IMR-90 (cell line): ENCODE data around the gene DGKG. TPM values are rescaled to one million over a fixed set of nuclear protein-coding genes. Genes with fewer than 3 reads are reported as not detected.

Experiments used
- ATAC-seq: fragments of 200-7000 bp; cut with Tn5 transposase; 2 replicates; pipeline ENCODE4 v1.9.1; 2020; ENCODE audit warnings: low read depth, mild to moderate bottlenecking, moderate library complexity
- BruUV-seq: library from RNA; stranded (reverse); fragments of 400-500 nt; replicated peaks from 2 replicates; lab custom pipeline; 2021; lab: Mats Ljungman, UMichigan
- CTCF ChIA-PET: fragments of 300-600 bp; formaldehyde crosslinking; extraction: SDS; loops from one replicate; lab custom pipeline; 2021; ENCODE audit warnings: antibody characterized with exemption; lab: Yijun Ruan, JAX
- POLR2A ChIA-PET: fragments of 300-600 bp; sonication (Branson Sonifier 250); formaldehyde crosslinking; loops from one replicate; lab custom pipeline; 2022; ENCODE audit warnings: antibody characterized with exemption; ENCODE audit not compliant: unreplicated experiment; lab: Charles Lee
- DNase-seq: peaks from one replicate; pipeline ENCODE4 v3.0.0; 2013
- H2AFZ ChIP-seq: replicated peaks from 2 replicates; pipeline ENCODE3; 2013; ENCODE audit warnings: low read length, mild to moderate bottlenecking; ENCODE audit not compliant: poor library complexity
- H2AK5ac ChIP-seq: 2 replicates; pipeline ENCODE4 v1.6.1; 2013; ENCODE audit warnings: low read depth, low read length, inconsistent platforms
- H2AK9ac ChIP-seq: replicated peaks from 2 replicates; pipeline ENCODE3; 2013; ENCODE audit warnings: mild to moderate bottlenecking, low read depth, low read length, moderate library complexity; ENCODE audit not compliant: poor library complexity
- H2BK120ac ChIP-seq: 2 replicates; pipeline ENCODE4 v1.6.1; 2013; ENCODE audit warnings: low read depth, low read length, inconsistent platforms
- H2BK15ac ChIP-seq: 3 replicates; pipeline ENCODE4 v1.6.1; 2013; ENCODE audit warnings: low read depth, low read length, inconsistent platforms
- H2BK20ac ChIP-seq: 2 replicates; pipeline ENCODE4 v1.6.1; 2013; ENCODE audit warnings: low read depth, mild to moderate bottlenecking, inconsistent platforms, low read length, moderate library complexity
- H2BK5ac ChIP-seq: 2 replicates; pipeline ENCODE4 v1.6.1; 2013; ENCODE audit warnings: mild to moderate bottlenecking, low read depth, low read length, inconsistent platforms; ENCODE audit not compliant: poor library complexity, severe bottlenecking
- H3K14ac ChIP-seq: replicated peaks from 2 replicates; pipeline ENCODE4 v1.6.1; 2013; ENCODE audit warnings: low read depth, low read length, inconsistent platforms
- H3K18ac ChIP-seq: 2 replicates; pipeline ENCODE4 v1.6.1; 2013; ENCODE audit warnings: low read depth, low read length, control low read depth
- H3K23ac ChIP-seq: 2 replicates; pipeline ENCODE4 v1.6.1; 2013; ENCODE audit warnings: low read depth, low read length, inconsistent platforms
- H3K27ac ChIP-seq: 2 replicates; pipeline ENCODE4 v1.5.1; 2013; ENCODE audit warnings: mild to moderate bottlenecking, control low read depth, low read length; ENCODE audit not compliant: insufficient read depth
- H3K27me3 ChIP-seq: 2 replicates; pipeline ENCODE4 v1.6.1; 2013; ENCODE audit warnings: low read length; ENCODE audit not compliant: control insufficient read depth, insufficient read depth
- H3K36me3 ChIP-seq: 2 replicates; pipeline ENCODE4 v1.6.1; 2013; ENCODE audit warnings: low read length, mixed read lengths; ENCODE audit not compliant: control insufficient read depth, insufficient read depth
- H3K4ac ChIP-seq: 2 replicates; pipeline ENCODE4 v1.6.1; 2013; ENCODE audit warnings: low read depth, low read length, inconsistent platforms
- H3K4me1 ChIP-seq: 2 replicates; pipeline ENCODE4 v1.6.1; 2013; ENCODE audit warnings: low read length, mixed read lengths; ENCODE audit not compliant: control insufficient read depth, insufficient read depth
- H3K4me2 ChIP-seq: 2 replicates; pipeline ENCODE4 v1.6.1; 2013; ENCODE audit warnings: low read depth, mild to moderate bottlenecking, control low read depth, low read length, moderate library complexity
- H3K4me3 ChIP-seq: 2 replicates; pipeline ENCODE4 v1.5.1; 2013; ENCODE audit warnings: low read depth, mild to moderate bottlenecking, control low read depth, low read length, moderate library complexity; ENCODE audit not compliant: insufficient read depth
- H3K56ac ChIP-seq: 2 replicates; pipeline ENCODE4 v1.6.1; 2013; ENCODE audit warnings: low read length, inconsistent platforms; ENCODE audit not compliant: insufficient read depth; ENCODE audit errors: extremely low read depth
- H3K79me1 ChIP-seq, 2 experiments: 2 replicates each; pipeline ENCODE4 v1.6.1; 2013; ENCODE audit warnings: low read length in 2 of 2, inconsistent platforms in 1 of 2, low read depth in 1 of 2
- H3K9ac ChIP-seq: 2 replicates; pipeline ENCODE4 v1.6.1; 2013; ENCODE audit warnings: low read depth, low read length, control low read depth
- H3K9me1 ChIP-seq: 2 replicates; pipeline ENCODE4 v1.6.1; 2013; ENCODE audit warnings: low read length, inconsistent platforms; ENCODE audit not compliant: insufficient read depth
- H3K9me3 ChIP-seq: 2 replicates; pipeline ENCODE4 v1.6.1; 2013; ENCODE audit warnings: low read length; ENCODE audit not compliant: control insufficient read depth, insufficient read depth
- H4K20me1 ChIP-seq: 2 replicates; pipeline ENCODE4 v1.6.1; 2013; ENCODE audit warnings: low read length, inconsistent platforms; ENCODE audit not compliant: insufficient read depth
- H4K5ac ChIP-seq: 2 replicates; pipeline ENCODE4 v1.6.1; 2013; ENCODE audit warnings: mild to moderate bottlenecking, low read depth, low read length, control low read depth
- H4K8ac ChIP-seq, 2 experiments: 2 replicates each; pipeline ENCODE4 v1.6.1; 2013; ENCODE audit warnings: low read depth in 2 of 2, low read length in 2 of 2, control low read depth in 1 of 2, inconsistent platforms in 1 of 2
- H4K91ac ChIP-seq: 2 replicates; pipeline ENCODE4 v1.6.1; 2013; ENCODE audit warnings: low read depth, low read length, inconsistent platforms; ENCODE audit not compliant: insufficient read depth
- BHLHE40 ChIP-seq: fragments of 150-350 bp; IDR thresholded peaks from 2 replicates; pipeline ENCODE4 v1.6.1; 2016; ENCODE audit warnings: mild to moderate bottlenecking, low read depth, low read length
- CEBPB ChIP-seq: IDR thresholded peaks from 2 replicates; pipeline ENCODE4 v1.6.1; 2012; ENCODE audit warnings: low read depth, low read length, improper control_type of control experiment
- CHD1 ChIP-seq: IDR thresholded peaks from 2 replicates; pipeline ENCODE4 v1.6.1; 2012; ENCODE audit warnings: low read depth, low read length, improper control_type of control experiment
- CTCF ChIP-seq: conservative IDR thresholded peaks from 2 replicates; pipeline ENCODE4 v1.5.1; 2012; ENCODE audit warnings: mild to moderate bottlenecking, low read depth, low read length, improper control_type of control experiment
- ELK1 ChIP-seq: fragments of 150-350 bp; IDR thresholded peaks from 2 replicates; pipeline ENCODE4 v1.6.1; 2016; ENCODE audit warnings: low read depth, mild to moderate bottlenecking, low read length, moderate library complexity, borderline replicate concordance
- FOS ChIP-seq: fragments of 150-350 bp; IDR thresholded peaks from 2 replicates; pipeline ENCODE4 v1.6.1; 2016; ENCODE audit warnings: low read depth, low read length
- MAFK ChIP-seq: IDR thresholded peaks from 2 replicates; pipeline ENCODE4 v1.6.1; 2012; ENCODE audit warnings: low read depth, low read length, improper control_type of control experiment
- MAZ ChIP-seq: IDR thresholded peaks from 2 replicates; pipeline ENCODE4 v1.6.1; 2012; ENCODE audit warnings: low read depth, mild to moderate bottlenecking, low read length, improper control_type of control experiment, moderate library complexity, borderline replicate concordance
- MXI1 ChIP-seq: IDR thresholded peaks from 2 replicates; pipeline ENCODE4 v1.6.1; 2012; ENCODE audit warnings: low read depth, mild to moderate bottlenecking, low read length, moderate library complexity, borderline replicate concordance
- NFE2L2 ChIP-seq: fragments of 150-350 bp; IDR thresholded peaks from 2 replicates; pipeline ENCODE4 v1.6.1; 2016; ENCODE audit warnings: low read depth, mild to moderate bottlenecking, low read length
- POLR2A ChIP-seq: IDR thresholded peaks from 2 replicates; pipeline ENCODE4 v1.6.1; 2012; ENCODE audit warnings: mild to moderate bottlenecking, low read depth, low read length
- RAD21 ChIP-seq: IDR thresholded peaks from 2 replicates; pipeline ENCODE4 v1.6.1; 2012; ENCODE audit warnings: low read length, improper control_type of control experiment
- RCOR1 ChIP-seq: IDR thresholded peaks from 2 replicates; pipeline ENCODE4 v1.6.1; 2012; ENCODE audit warnings: mild to moderate bottlenecking, low read length, improper control_type of control experiment; ENCODE audit not compliant: insufficient replicate concordance
- RFX5 ChIP-seq: IDR thresholded peaks from 2 replicates; pipeline ENCODE4 v1.8.0; 2012; ENCODE audit warnings: low read depth, mild to moderate bottlenecking, low read length, moderate library complexity
- SMC3 ChIP-seq: fragments of 150-350 bp; IDR thresholded peaks from 2 replicates; pipeline ENCODE4 v1.6.1; 2016; ENCODE audit warnings: low read depth, mild to moderate bottlenecking, antibody characterized with exemption, low read length, moderate library complexity
- USF2 ChIP-seq: fragments of 150-350 bp; IDR thresholded peaks from 2 replicates; pipeline ENCODE4 v1.6.1; 2017; ENCODE audit warnings: mild to moderate bottlenecking, antibody characterized with exemption, low read length, low read depth
- WGBS, 2 experiments: methylation state at CpG; one replicate each; pipeline versions ENCODE4 v1.1.5 to v1.1.7; 2013; ENCODE audit warnings: missing lambda C conversion rate in 2 of 2; ENCODE audit not compliant: insufficient read length in 1 of 2; ENCODE audit errors: extremely low coverage in 2 of 2; 5-methylcytosine and 5-hydroxymethylcytosine counted together
- dilution Hi-C: fragments of 300-500 bp; cut with HindIII; formaldehyde crosslinking; loops from one replicate; pipeline ENCODE4 v1.14.3; 2018; ENCODE audit warnings: low sequenced_read_pairs; ENCODE audit not compliant: unreplicated experiment
- in situ Hi-C: fragments of 300-500 bp; cut with MboI; formaldehyde crosslinking; loops from 3 replicates; pipeline ENCODE4 v1.14.3; 2019; ENCODE audit warnings: low sequenced_read_pairs, inconsistent platforms, mixed read lengths
- intact Hi-C: fragments of 100-400 bp; cut with micrococcal nuclease; formaldehyde crosslinking; loops from 2 replicates; pipeline ENCODE4 v1.10.0; 2022
- polyA plus RNA-seq, 3 experiments: library from polyadenylated mRNA; depleted of rRNA; stranded (reverse); fragments of >200 nt; gene quantifications; 2 replicates each; pipeline ENCODE4 v1.2.3, GENCODE V29; 2012; ENCODE audit warnings: low replicate concordance in 1 of 3
- total RNA-seq: library from RNA; depleted of rRNA; stranded (reverse); fragments of >200 nt; gene quantifications from 2 replicates; pipeline ENCODE4 v1.2.3, GENCODE V29; 2012

DGKG gene
- total and polyA plus RNA-seq, 2 of the 4 experiments (the other 2 are of a cell fraction) = 1.2 to 4.1 TPM

GRCh38 chr3:186375443-186375842 lies 13.4 kb upstream of the DGKG start:
- in situ Hi-C loops = no loop called here
- no peak overlapping the region for H4K5ac ChIP-seq
- H3K27me3 ChIP-seq = peaks cover 21% of the 10 kb centered on the region

More at GRCh38 chr3:186375443-186375842, 13.4 kb upstream of the DGKG start:
- H2AFZ ChIP-seq = no peak overlapping the region
- ChIA-PET CTCF (no interaction called here), POLR2A (no interaction called here)
- H2BK15ac ChIP-seq = no peak overlapping the region
- no peak overlapping the region for H2AK5ac ChIP-seq
- H2BK120ac ChIP-seq = no peak overlapping the region
- H3K4me3 ChIP-seq = no peak overlapping the region
- no peak overlapping the region for H4K8ac ChIP-seq
- H3K27ac ChIP-seq = no peak overlapping the region
- dilution Hi-C loops (no loop called here), intact Hi-C loops (no loop called here)
- H3K4me1 ChIP-seq = no peaks in the 10 kb centered on the region
- H3K4me2 ChIP-seq = no peak overlapping the region
- H3K79me1 ChIP-seq = no peaks in the 10 kb centered on the region
- no peak overlapping the region for H4K91ac ChIP-seq
- DNase-seq (no peak), ATAC-seq (no peak)
- no CpG with 5 or more reads among the region's 2 CpGs for WGBS, 2 experiments
- H3K56ac ChIP-seq = no peak overlapping the region
- no peaks in the 10 kb centered on the region for H3K9me1 ChIP-seq
- H3K14ac ChIP-seq = no peak overlapping the region
- BruUV-seq = no TSS peak
- no peaks in the 10 kb centered on the region for H3K36me3 ChIP-seq
- no peak overlapping the region for H3K9ac ChIP-seq
- no peak overlapping the region for H3K23ac ChIP-seq
- TF ChIP-seq SMC3 = no peak
- TF ChIP-seq ELK1 = no peak
- TF ChIP-seq MAZ = no peak
- no peak for TF ChIP-seq USF2
- no peak for TF ChIP-seq POLR2A
- no peak for TF ChIP-seq BHLHE40
- no peak for TF ChIP-seq FOS
- TF ChIP-seq RAD21 = no peak
- no peak for TF ChIP-seq NFE2L2
- no peak for TF ChIP-seq CEBPB
- no peak for TF ChIP-seq MAFK
- TF ChIP-seq CHD1 = no peak
- TF ChIP-seq RFX5 = no peak
- no peak for TF ChIP-seq RCOR1
- no peak for TF ChIP-seq CTCF
- TF ChIP-seq MXI1 = no peak
- H3K4ac ChIP-seq = no peak overlapping the region
- H3K9me3 ChIP-seq = no peaks in the 10 kb centered on the region
- H2AK9ac ChIP-seq = no peak overlapping the region
- no peak overlapping the region for H3K18ac ChIP-seq
- H2BK20ac ChIP-seq = no peak overlapping the region
- H4K20me1 ChIP-seq = no peaks in the 10 kb centered on the region
- no peak overlapping the region for H2BK5ac ChIP-seq
